ENCODE data around the gene DNAL4. TPM values are rescaled to one million over a fixed set of nuclear protein-coding genes. Genes with fewer than 3 reads are reported as not detected.

The DNAL4 gene
- total and polyA plus RNA-seq, 2 donors, result 12.4 to 21.5 TPM

DNA sequence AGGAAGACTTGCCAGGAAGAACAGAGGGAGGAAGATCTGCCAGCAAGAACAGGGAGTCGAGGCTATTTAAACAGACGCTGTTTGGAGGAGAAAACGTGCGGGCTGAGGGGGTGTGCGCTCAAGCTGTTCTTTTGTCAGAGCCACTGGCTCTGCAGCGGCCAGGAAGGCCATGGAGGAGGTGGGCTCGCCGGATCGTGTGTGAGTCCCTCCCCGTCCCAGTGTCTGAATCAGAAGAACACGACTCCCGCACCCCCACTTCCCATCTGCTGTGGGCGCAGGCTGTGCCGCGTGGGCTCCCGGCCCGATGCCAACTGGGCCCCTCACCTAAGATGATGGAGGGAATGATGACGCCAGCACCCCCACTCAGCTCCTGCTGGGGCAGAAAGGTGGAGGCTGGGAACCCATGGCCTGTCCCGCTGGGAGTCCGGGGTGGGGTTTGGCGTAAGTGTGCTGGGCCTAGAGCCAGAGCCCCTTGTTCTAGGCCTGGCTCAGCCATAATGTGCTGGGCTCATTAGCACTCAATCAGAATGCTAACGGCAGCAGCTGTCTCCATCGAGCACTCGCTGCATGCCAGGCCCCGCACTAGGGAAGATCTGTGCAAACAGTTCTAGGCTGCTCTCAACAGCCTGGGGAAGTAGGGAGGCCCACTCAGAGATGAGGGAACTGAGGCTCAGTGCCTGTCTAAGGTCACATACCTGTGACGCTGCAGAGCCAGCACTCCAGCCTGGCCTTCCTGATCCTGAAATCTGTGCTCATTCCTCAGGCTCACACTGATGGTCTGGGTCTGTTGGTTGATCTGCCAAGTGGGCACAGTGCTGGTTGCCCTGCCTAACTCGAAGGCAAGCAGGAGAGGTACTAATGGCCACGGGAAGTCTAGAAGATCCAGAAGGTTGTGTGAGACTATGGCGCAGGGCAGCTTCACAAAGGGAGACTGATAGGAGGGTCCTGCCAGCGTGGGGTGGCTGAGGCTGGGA lies 38.3 kb upstream of the DNAL4 start:
- no peak for DNase-seq (ENCODE audit: extremely low spot score)
- H3K4me3 ChIP-seq (ENCODE audit: low read depth, low read length), result no peak overlapping the region
- no peaks in the 10 kb centered on the region for H3K4me1 ChIP-seq (ENCODE audit: insufficient read depth)
- 78% methylated on average over 30 of the region's 30 CpGs for WGBS
- no peak overlapping the region for H3K27ac ChIP-seq (ENCODE audit: low read depth)
- no peaks in the 10 kb centered on the region for H3K36me3 ChIP-seq (ENCODE audit: insufficient read depth)

DNA sequence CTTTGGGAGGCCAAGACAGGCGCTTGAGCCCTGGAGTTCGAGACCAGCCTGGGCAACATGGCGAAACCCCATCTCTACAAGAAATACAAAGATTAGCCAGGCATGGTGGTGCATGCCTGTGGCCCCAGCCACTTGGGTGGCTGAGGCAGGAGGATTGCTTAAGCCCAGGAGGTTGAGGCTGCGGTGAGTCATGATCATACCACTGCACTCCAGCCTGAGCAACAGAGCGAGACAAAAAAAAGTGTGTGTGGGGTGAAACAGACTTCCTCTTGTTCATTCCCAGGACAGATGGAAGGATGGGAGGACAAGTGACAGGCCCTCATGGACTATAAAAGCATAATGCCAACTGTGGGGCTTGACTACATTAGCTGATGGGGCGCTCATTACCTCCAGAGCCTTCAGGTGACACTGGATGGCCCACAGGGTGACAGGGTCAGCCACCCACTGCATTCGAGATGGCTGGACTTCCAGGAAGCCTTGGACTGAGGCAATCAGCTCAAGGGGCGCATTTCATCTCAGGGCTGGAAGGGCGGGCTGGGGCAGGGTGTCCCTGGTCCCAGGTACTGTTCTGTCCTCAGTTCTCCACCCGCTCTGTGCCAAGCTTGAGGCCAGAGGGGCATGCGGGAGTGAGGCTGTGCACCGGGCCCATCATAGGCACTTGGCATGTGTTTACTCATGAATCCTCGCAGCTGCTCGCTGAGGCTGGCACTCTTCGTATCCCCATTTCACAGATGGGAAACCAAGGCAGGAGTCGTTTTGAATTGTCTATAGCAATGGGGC lies 37.4 kb upstream of the DNAL4 start:
- no peak overlapping the region for H3K27ac ChIP-seq (ENCODE audit: low read depth)
- WGBS, result 93% methylated on average over 16 of the region's 16 CpGs
- no peak overlapping the region for H3K4me3 ChIP-seq (ENCODE audit: low read depth, low read length)
- no peaks in the 10 kb centered on the region for H3K4me1 ChIP-seq (ENCODE audit: insufficient read depth)
- no peaks in the 10 kb centered on the region for H3K36me3 ChIP-seq (ENCODE audit: insufficient read depth)
- no peak for DNase-seq (ENCODE audit: extremely low spot score)

DNA sequence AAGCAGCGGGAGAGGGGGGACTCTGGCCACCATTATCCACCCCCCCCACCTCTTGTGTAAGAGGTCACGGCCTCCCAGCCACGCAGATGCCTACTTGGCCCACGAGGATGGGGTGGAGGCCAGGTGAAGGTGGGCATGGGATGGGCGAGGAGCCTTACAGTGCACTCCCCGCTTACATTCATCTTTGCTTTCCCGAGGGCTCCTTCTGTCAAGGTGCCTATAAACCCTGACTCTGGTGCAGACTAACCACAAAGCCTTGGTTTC lies 36.8 kb upstream of the DNAL4 start:
- WGBS, result 75% methylated on average over 7 of the region's 7 CpGs
- no peak overlapping the region for H3K4me3 ChIP-seq (ENCODE audit: low read depth, low read length)
- no peaks in the 10 kb centered on the region for H3K36me3 ChIP-seq (ENCODE audit: insufficient read depth)
- H3K4me1 ChIP-seq (ENCODE audit: insufficient read depth), result no peaks in the 10 kb centered on the region
- no peak for DNase-seq (ENCODE audit: extremely low spot score)
- no peak overlapping the region for H3K27ac ChIP-seq (ENCODE audit: low read depth)

DNA sequence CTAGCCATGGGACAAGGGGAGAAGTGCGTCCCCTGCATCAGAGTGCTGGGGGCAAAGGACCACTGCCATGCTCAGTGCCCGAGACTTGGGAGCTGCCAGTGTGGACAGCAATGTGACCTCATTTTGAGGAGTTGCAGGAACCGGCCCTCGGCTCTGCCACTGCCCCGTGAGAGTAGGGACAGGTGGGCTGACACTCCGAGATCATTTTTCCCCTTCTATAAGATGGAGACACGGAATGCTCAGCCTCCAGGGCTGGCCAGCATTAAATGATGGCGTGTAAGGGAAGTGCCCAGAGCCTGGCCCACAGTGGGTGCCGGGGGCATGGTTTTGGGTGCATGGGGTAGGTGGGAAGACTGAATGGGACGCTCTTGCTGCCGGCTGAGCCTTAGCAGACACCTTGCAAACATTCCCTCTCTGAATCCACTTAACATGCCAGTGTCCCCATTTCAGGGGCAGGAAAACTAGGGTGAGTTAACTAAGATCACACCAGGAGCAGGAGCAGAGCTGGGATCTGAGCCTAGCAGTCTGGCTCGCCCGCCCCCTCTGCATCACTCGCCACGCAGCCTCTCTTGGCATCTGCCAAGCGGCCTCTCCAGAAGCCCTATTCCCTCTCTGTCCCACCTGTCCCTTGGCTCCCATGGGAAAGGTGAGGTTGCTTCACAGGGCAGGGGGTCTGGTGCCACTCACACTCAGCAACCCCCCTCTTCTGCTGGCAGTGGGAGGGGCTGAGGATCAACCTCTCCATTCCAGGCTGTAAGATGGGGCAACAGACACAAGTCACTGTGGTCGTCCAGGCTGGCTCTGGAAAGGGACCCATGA lies 36.3 kb upstream of the DNAL4 start:
- DNase-seq (ENCODE audit: extremely low spot score), result no peak
- H3K4me3 ChIP-seq (ENCODE audit: low read depth, low read length), result no peak overlapping the region
- WGBS, result 85% methylated on average over 17 of the region's 17 CpGs
- no peaks in the 10 kb centered on the region for H3K36me3 ChIP-seq (ENCODE audit: insufficient read depth)
- H3K27ac ChIP-seq (ENCODE audit: low read depth), result no peak overlapping the region
- H3K4me1 ChIP-seq (ENCODE audit: insufficient read depth), result no peaks in the 10 kb centered on the region

DNA sequence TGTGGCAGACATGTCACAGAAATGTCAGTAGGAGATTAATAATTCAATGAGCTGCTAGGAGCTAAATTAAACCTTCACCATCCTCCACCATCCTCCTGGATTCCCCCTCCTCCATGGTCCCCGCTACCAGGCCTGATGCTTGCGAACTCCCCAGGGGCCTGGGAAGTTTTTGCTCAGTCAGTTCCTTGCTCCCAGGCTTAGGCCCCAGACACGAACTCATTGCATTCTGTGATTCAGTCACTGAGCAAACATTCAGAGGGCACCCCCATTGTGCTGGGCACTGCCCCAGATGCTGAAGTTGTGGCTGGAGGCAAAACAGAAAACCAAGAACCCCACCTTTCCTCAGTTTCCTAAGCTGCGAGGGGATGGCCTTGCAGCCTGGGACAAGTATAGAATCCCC lies 35.5 kb upstream of the DNAL4 start:
- WGBS, result 88% methylated on average over 4 of the region's 4 CpGs
- Histone ChIP-seq H3K27ac (ENCODE audit: low read depth) (no peak overlapping the region), H3K4me3 (ENCODE audit: low read depth, low read length) (no peak overlapping the region), H3K36me3 (ENCODE audit: insufficient read depth) (no peaks in the 10 kb centered on the region), H3K4me1 (ENCODE audit: insufficient read depth) (no peaks in the 10 kb centered on the region)
- DNase-seq (ENCODE audit: extremely low spot score), result no peak

DNA sequence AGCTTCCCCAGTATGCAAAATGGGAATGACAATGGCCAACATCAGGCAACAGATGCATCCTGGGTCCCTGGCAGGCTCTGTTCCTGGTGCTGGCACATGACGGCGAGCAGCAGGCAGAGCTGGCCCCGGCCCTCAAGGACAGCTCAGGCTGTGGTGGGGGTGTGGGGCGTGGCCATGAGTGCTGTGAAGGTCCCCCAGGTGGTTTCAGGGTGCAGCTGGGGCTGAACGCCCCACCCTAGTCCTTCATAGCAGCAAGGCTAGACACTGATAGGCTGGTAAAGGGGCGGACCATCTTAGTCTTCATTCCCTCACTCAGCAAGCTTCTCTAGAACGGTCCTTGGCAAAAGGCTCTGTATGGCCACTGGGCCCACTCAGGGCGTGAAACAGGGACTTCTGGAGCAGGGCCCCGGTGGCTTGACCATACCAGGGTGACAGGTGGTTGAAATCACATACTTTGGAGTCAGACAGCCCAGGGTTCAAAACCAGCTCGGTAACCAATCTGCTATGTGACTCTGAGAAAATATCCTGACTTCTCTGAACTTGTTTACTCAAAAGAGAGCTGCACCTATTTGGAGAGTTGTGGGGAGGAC lies 34.8 kb upstream of the DNAL4 start:
- H3K4me3 ChIP-seq (ENCODE audit: low read depth, low read length), result no peak overlapping the region
- WGBS, result 82% methylated on average over 10 of the region's 10 CpGs
- H3K36me3 ChIP-seq (ENCODE audit: insufficient read depth), result no peaks in the 10 kb centered on the region
- H3K4me1 ChIP-seq (ENCODE audit: insufficient read depth), result no peaks in the 10 kb centered on the region
- no peak overlapping the region for H3K27ac ChIP-seq (ENCODE audit: low read depth)
- DNase-seq (ENCODE audit: extremely low spot score), result no peak

DNA sequence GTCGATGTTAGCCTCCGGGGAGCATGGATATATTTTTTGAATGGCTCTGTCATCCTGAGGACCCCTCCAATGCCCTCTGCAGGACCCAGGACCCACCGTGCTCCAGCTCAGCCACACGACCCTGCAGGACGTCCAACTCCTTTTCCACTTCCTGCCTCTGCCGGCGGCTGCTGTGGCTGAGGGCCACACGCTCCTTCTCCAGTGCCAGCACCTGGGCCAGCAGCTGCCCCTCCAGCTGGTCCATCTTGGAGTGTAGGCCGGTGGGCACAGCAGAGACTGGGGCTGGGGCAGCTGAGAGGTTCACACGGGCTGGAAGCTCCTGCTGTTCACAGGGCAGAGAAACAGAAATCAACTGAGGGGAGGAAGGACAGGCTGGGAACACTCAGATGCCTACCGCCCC lies 34.2 kb upstream of the DNAL4 start:
- DNase-seq (ENCODE audit: extremely low spot score), result no peak
- Histone ChIP-seq H3K36me3 (ENCODE audit: insufficient read depth) (no peaks in the 10 kb centered on the region), H3K27ac (ENCODE audit: low read depth) (no peak overlapping the region), H3K4me1 (ENCODE audit: insufficient read depth) (no peaks in the 10 kb centered on the region), H3K4me3 (ENCODE audit: low read depth, low read length) (no peak overlapping the region)
- 70% methylated on average over 11 of the region's 11 CpGs for WGBS

DNA sequence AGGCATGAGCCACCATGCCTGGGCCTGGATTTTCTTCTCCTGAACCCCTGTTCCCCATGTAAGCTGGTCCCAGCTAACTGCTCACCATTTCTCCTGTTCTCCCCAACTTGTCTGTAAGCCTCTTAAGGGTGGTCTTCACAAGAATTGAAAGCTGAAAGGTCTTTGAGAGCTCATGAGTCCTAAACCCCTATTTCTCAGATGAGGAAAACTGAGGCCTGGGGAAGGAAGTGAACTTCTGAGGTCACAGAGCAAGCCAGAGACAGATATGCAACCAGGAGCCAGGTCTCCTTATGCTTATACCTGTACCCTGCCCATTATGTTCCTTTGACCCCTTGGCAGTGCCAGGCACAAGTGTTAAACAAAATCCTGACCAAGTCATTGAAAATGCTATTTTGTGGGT lies 33.6 kb upstream of the DNAL4 start:
- Histone ChIP-seq H3K27ac (ENCODE audit: low read depth) (no peak overlapping the region), H3K4me3 (ENCODE audit: low read depth, low read length) (no peak overlapping the region), H3K36me3 (ENCODE audit: insufficient read depth) (no peaks in the 10 kb centered on the region), H3K4me1 (ENCODE audit: insufficient read depth) (no peaks in the 10 kb centered on the region)
- no peak for DNase-seq (ENCODE audit: extremely low spot score)

DNA sequence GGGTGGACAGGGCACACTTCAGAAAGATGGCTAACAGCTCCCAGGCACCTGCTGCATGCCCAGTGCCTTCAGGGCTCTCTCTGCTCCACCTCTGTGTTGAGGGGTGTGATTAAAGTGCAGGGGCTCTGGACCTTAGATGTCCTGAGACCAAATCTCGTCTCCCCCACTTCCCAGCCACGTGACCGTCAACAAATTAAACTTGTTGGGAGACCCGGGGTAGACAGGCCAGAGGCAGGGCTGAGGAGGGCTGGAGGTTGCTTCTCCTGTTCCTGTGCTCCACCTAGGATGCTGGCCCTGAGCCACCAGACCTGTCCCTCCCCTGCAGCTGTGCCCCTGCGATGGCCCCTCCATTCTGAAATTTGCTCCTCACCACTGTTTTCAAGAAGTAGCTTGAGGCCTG lies 32.9 kb upstream of the DNAL4 start:
- 80% methylated on average over 5 of the region's 5 CpGs for WGBS

DNA sequence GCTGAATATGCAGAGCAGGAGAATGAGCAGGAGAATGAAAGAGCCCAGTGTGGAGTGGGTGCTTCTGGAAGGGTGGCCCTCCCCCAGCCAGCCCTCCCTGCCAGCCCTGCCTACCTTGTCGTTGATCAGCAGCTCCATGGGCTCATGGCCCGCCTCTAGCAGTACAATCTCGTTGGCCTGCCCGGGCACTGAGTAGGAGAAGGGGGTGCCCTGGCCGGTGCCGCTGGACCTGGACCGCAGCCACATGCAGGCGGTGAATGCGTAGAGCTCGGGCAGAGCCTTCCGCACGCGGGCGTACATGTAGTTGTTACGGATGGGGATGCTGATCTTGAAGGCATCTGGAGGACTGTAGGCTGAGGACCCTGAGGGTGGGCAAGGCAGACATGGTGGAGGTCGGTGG lies 32.4 kb upstream of the DNAL4 start:
- no peak overlapping the region for H3K27ac ChIP-seq (ENCODE audit: low read depth)
- no peak for DNase-seq (ENCODE audit: extremely low spot score)

More for the DNA sequence above, 32.9 kb upstream of the DNAL4 start:
- no peak overlapping the region for H3K27ac ChIP-seq (ENCODE audit: low read depth)
- no peak overlapping the region for H3K4me3 ChIP-seq (ENCODE audit: low read depth, low read length)
- H3K36me3 ChIP-seq (ENCODE audit: insufficient read depth), result no peaks in the 10 kb centered on the region
- no peak for DNase-seq (ENCODE audit: extremely low spot score)
- H3K4me1 ChIP-seq (ENCODE audit: insufficient read depth), result no peaks in the 10 kb centered on the region

DNA sequence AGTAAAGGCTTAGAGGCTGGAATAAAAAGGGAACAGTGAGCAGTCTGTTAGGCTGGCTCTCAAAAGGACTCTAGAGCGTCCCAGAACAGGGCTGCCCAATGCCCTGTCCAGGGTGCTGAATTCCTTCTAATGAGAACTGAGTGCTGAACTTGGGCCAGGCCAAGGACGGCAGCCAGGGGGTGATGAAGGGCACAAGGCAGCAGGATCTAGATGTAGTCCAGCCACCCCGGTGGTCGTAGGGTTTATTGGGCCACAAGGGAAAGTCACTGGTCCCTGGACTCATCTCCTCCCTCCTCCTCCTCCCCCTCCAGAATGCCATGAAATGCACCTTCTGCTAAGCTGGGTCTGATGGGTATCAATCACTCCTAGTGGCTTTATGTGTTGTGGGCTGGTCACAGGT lies 30.6 kb upstream of the DNAL4 start:
- Histone ChIP-seq H3K4me1 (ENCODE audit: insufficient read depth) (no peaks in the 10 kb centered on the region), H3K4me3 (ENCODE audit: low read depth, low read length) (no peak overlapping the region), H3K27ac (ENCODE audit: low read depth) (no peak overlapping the region), H3K36me3 (ENCODE audit: insufficient read depth) (no peaks in the 10 kb centered on the region)
- 7% methylated on average over 4 of the region's 4 CpGs for WGBS
- DNase-seq (ENCODE audit: extremely low spot score), result peak; percentile 42

More for the DNA sequence above, 32.4 kb upstream of the DNAL4 start:
- 87% methylated on average over 16 of the region's 16 CpGs for WGBS
- Histone ChIP-seq H3K36me3 (ENCODE audit: insufficient read depth) (no peaks in the 10 kb centered on the region), H3K4me1 (ENCODE audit: insufficient read depth) (no peaks in the 10 kb centered on the region), H3K4me3 (ENCODE audit: low read depth, low read length) (no peak overlapping the region)

DNA sequence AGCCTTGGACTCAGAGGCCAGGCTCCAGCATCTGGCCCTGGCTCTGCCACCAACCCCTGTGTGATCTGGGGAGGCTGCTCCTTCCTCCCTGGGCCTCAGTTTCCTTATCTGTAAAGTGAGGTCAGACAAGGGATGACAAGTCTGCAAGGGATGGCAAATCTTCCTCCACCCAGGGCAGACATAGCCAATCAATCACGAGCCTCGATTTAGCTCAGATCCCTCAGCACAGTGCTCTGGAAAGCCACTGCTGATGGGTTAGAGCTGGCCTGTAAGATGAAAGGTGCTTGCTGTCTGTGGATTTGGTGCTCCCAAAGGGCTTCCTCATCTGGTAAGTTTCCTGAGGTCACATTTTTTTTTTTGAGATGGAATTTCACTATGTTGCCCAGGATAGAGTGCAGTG lies 29.7 kb upstream of the DNAL4 start:
- no peak for DNase-seq (ENCODE audit: extremely low spot score)
- WGBS, result 89% methylated on average over 2 of the region's 2 CpGs
- H3K4me3 ChIP-seq (ENCODE audit: low read depth, low read length), result no peak overlapping the region
- no peak overlapping the region for H3K27ac ChIP-seq (ENCODE audit: low read depth)
- H3K36me3 ChIP-seq (ENCODE audit: insufficient read depth), result no peaks in the 10 kb centered on the region
- H3K4me1 ChIP-seq (ENCODE audit: insufficient read depth), result no peaks in the 10 kb centered on the region

DNA sequence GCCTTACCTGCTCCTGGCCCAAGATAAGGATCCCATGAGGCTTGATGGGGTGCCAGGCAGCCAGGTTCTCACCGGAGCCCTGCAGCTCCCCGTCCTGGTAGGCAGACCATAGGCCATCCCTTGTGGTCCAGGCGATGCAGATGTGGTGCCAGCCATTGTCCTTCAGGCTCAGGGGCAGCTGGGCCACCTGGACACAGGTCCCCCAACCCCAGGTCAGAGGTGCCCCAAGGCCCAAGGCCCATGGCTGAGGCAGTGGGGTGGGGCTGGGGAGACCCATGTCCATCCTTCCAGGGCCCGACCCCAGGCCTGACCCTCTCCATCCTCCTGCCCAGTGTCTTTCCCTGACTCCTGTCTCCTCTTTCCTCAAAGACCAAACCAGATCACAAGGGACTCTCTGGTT lies 29.1 kb upstream of the DNAL4 start:
- Histone ChIP-seq H3K27ac (ENCODE audit: low read depth) (no peak overlapping the region), H3K4me1 (ENCODE audit: insufficient read depth) (no peaks in the 10 kb centered on the region), H3K36me3 (ENCODE audit: insufficient read depth) (no peaks in the 10 kb centered on the region), H3K4me3 (ENCODE audit: low read depth, low read length) (no peak overlapping the region)
- WGBS, result 90% methylated on average over 4 of the region's 4 CpGs
- no peak for DNase-seq (ENCODE audit: extremely low spot score)

All from urinary bladder (tissue), 4 donors.